Upper lobe of left lung (tissue), 4 donors: Measurements from ENCODE around the gene JPH4.

Experiments used
- CTCF ChIP-seq, 6 experiments: fragments of 450-650 bp in 4 of 6; fragments of 200-600 bp in 2 of 6; sonication (generic) in 2 of 6; IDR thresholded peaks; one replicate each; pipeline ENCODE4 v1.5.1; 2016 to 2019; ENCODE audit warnings: antibody characterized with exemption in 6 of 6
- POLR2AphosphoS5 ChIP-seq, 2 donors: sonication (generic); formaldehyde crosslinking; IDR thresholded peaks; one replicate each; pipeline ENCODE4 v1.5.1; 2017; ENCODE audit warnings: antibody characterized with exemption in 2 of 2

- TF ChIP-seq CTCF (IDR thresholded peaks at IDR 0.05) (no peak), POLR2AphosphoS5 (IDR thresholded peaks at IDR 0.05) (no peak)
Measured at GRCh38 chr14:23601424-23601823, 22.8 kb upstream of the JPH4 start.
